GM19328 (cell line): Measurements from ENCODE around the gene NPIPA3.
"Not testable (repeated sequence)": the region's sequence is repeated elsewhere in the genome, so short reads cannot be mapped to it uniquely, and the experiment has no call there.

Experiments
- ATAC-seq: cut with Tn5 transposase; IDR thresholded peaks from one replicate; pipeline ENCODE4 v1.9.1; 2021; ENCODE audit warnings: mild to moderate bottlenecking, moderate library complexity; ENCODE audit not compliant: unreplicated experiment

NPIPA3 gene

GRCh38 chr16:14741794-14742193 is 38.6 kb downstream of the NPIPA3 start:
- not testable (repeated sequence) for ATAC-seq

GRCh38 chr16:14742273-14743128 is 39.3 kb downstream of the NPIPA3 start, which contains the start of gene NPIPA2:
Gene NPIPA2 (plus strand): TSS chr16:14742533. CDS start chr16:14748066, 5,533 bp downstream.
- ATAC-seq: peak; percentile 96

- not testable (repeated sequence) for ATAC-seq
These were observed 70.4 kb downstream of the NPIPA3 start for GRCh38 chr16:14773654-14774053.

GRCh38 chr16:14775624-14776023 is 72.4 kb downstream of the NPIPA3 start:
- not testable (repeated sequence) for ATAC-seq
